ENCODE data around the gene DNAH6. TPM values are rescaled to one million over a fixed set of nuclear protein-coding genes. Genes with fewer than 3 reads are reported as not detected.

Gene DNAH6
- total and polyA plus RNA-seq, 2 of the 8 experiments (the other 6 are each of a cell fraction or from before 2014, with no cell fraction given): 0.06 to 0.43 TPM

GRCh38 chr2:84748341-84748740 is 232.0 kb downstream of the DNAH6 start:
- Histone ChIP-seq H2BK5ac (ENCODE audit: low read depth, low read length) (no peak overlapping the region), H3K79me2 (ENCODE audit: control insufficient read depth in 1 of 2, insufficient read depth in 2 of 2, low read length in 2 of 2) (no peaks in the 10 kb centered on the region), H2BK15ac (ENCODE audit: low read length) (no peak overlapping the region), H3K9me3 (ENCODE audit: insufficient read depth in 2 of 2, low read depth in 1 of 2, low read length in 1 of 2) (no peaks in the 10 kb centered on the region), H3K56ac (replicated peaks; ENCODE audit: insufficient read length, low read depth, low read length) (no peak overlapping the region), H3K4me3 (ENCODE audit: extremely low read depth in 1 of 4, insufficient read depth in 2 of 4, low read depth in 3 of 4, low read length in 4 of 4) (peak overlapping the region in 1 of 4 experiments; percentile 17; a peak in 1 of 8 replicates), H3K27me3 (replicated peaks in 1 of 4; ENCODE audit: control insufficient read depth in 3 of 4, extremely low read depth in 1 of 4, insufficient read depth in 3 of 4, low read length in 3 of 4) (no peaks in the 10 kb centered on the region), H2BK20ac (ENCODE audit: low read length) (no peak overlapping the region), H3K36me3 (ENCODE audit: control insufficient read depth in 2 of 4, insufficient read depth in 4 of 4, low read length in 3 of 4) (no peaks in the 10 kb centered on the region), H3K23me2 (ENCODE audit: low read depth, low read length) (no peaks in the 10 kb centered on the region), H3K9ac (replicated peaks in 1 of 4; ENCODE audit: extremely low read depth in 1 of 4, low read depth in 3 of 4, low read length in 3 of 4) (no peak overlapping the region), H4K8ac (ENCODE audit: extremely low read depth, insufficient read depth, low read length) (no peak overlapping the region), H3K14ac (ENCODE audit: insufficient read length) (no peak overlapping the region), H3K23ac (ENCODE audit: insufficient read length) (no peak overlapping the region), H2AFZ (ENCODE audit: low read length) (no peak overlapping the region), H2AK5ac (ENCODE audit: low read depth, low read length) (no peak overlapping the region), H3K4me2 (ENCODE audit: insufficient read depth in 1 of 2, low read depth in 2 of 2, low read length in 2 of 2) (no peak overlapping the region), H4K20me1 (replicated peaks in 1 of 2; ENCODE audit: control insufficient read depth in 1 of 2, insufficient read depth in 2 of 2, low read length in 2 of 2) (no peaks in the 10 kb centered on the region), H3K4me1 (replicated peaks in 1 of 4; ENCODE audit: control insufficient read depth in 3 of 4, insufficient read depth in 4 of 4, low read length in 3 of 4) (no peaks in the 10 kb centered on the region; a peak in 1 of 7 replicates), H4K91ac (replicated peaks; ENCODE audit: insufficient read length, low read length) (no peak overlapping the region), H3K18ac (ENCODE audit: extremely low read depth, low read length) (no peak overlapping the region), H2BK12ac (ENCODE audit: low read depth, low read length) (no peak overlapping the region), H4K5ac (ENCODE audit: insufficient read length, low read depth, low read length) (no peak overlapping the region), H3K79me1 (ENCODE audit: low read depth, low read length) (no peaks in the 10 kb centered on the region), H3K4ac (replicated peaks; ENCODE audit: insufficient read length, low read depth, low read length) (no peak overlapping the region), H2BK120ac (replicated peaks; ENCODE audit: low read depth, low read length) (no peak overlapping the region), H3K27ac (ENCODE audit: low read depth, low read length) (no peak overlapping the region)
- DNase-seq (ENCODE audit: low read depth in 1 of 2, low spot score in 2 of 2): no peak
- FAIRE-seq: no peak
- CTCF ChIA-PET (ENCODE audit: partially characterized antibody): interaction anchor here (1.4 kb wide), 1 partner anchor 15 kb away, joined by 3 read pairs; no protein-coding TSS in a partner anchor
- POLR2A ChIA-PET (ENCODE audit: partially characterized antibody): no interaction called here
- TF ChIP-seq CHD1 (IDR thresholded peaks at IDR 0.05; ENCODE audit: low read depth, low read length): no peak
- no peak for TF ChIP-seq CHD2 (IDR thresholded peaks at IDR 0.05; ENCODE audit: low read length)
- no peak for TF ChIP-seq CTBP2 (IDR thresholded peaks at IDR 0.05; ENCODE audit: borderline replicate concordance, insufficient read depth, insufficient read length, low read length)
- no peak for TF ChIP-seq TEAD4 (IDR thresholded peaks at IDR 0.05; ENCODE audit: low read depth, low read length)
- TF ChIP-seq EZH2 (IDR thresholded peaks at IDR 0.05; ENCODE audit: low read depth, low read length, severe bottlenecking): no peak
- TF ChIP-seq CREB1 (IDR thresholded peaks at IDR 0.05): no peak
- TF ChIP-seq E2F6 (IDR thresholded peaks at IDR 0.05): no peak
- TF ChIP-seq KDM4A (IDR thresholded peaks at IDR 0.05; ENCODE audit: low read depth, low read length, severe bottlenecking): no peak
- no peak for TF ChIP-seq CBX5 (IDR thresholded peaks at IDR 0.05; ENCODE audit: low read depth, low read length)
- TF ChIP-seq ASH2L (IDR thresholded peaks at IDR 0.05; ENCODE audit: low read length): no peak
- no peak for TF ChIP-seq CEBPB (IDR thresholded peaks at IDR 0.05; ENCODE audit: low read depth, low read length)
- TF ChIP-seq EP300 (IDR thresholded peaks at IDR 0.05; ENCODE audit: borderline replicate concordance in 1 of 2, low read depth in 2 of 2, low read length in 2 of 2): no peak
- TF ChIP-seq SIRT6 (IDR thresholded peaks at IDR 0.05; ENCODE audit: low read length): no peak
- no peak for TF ChIP-seq SRF (IDR thresholded peaks at IDR 0.05; ENCODE audit: low read depth, low read length)
- TF ChIP-seq HDAC2 (IDR thresholded peaks at IDR 0.05; ENCODE audit: borderline replicate concordance in 1 of 2, low read depth in 2 of 2, low read length in 2 of 2): no peak
- no peak for TF ChIP-seq KDM5A (IDR thresholded peaks at IDR 0.05; ENCODE audit: low read length)
